Neural progenitor cell (in vitro differentiated cells): Measurements from ENCODE around the gene JSRP1.

ENCODE experiments used
- CTCF ChIP-seq: fragments of 200-600 bp; sonication (generic); IDR thresholded peaks from 2 replicates; pipeline ENCODE4 v1.5.1; 2017; ENCODE audit warnings: antibody characterized with exemption, mild to moderate bottlenecking
- EZH2 ChIP-seq: fragments of 200-600 bp; sonication (generic); IDR thresholded peaks from 2 replicates; pipeline ENCODE4 v1.6.1; 2017; ENCODE audit warnings: antibody characterized with exemption, mild to moderate bottlenecking, moderate library complexity

GRCh38 chr19:2276429-2276986 is 20.3 kb upstream of the JSRP1 start:
- no peak for TF ChIP-seq CTCF
- TF ChIP-seq EZH2, result no peak
